ENCODE results near the gene CMTM8.
"Not testable (repeated sequence)": the region's sequence is repeated elsewhere in the genome, so short reads cannot be mapped to it uniquely, and the experiment has no call there.

The CMTM8 gene

DNA sequence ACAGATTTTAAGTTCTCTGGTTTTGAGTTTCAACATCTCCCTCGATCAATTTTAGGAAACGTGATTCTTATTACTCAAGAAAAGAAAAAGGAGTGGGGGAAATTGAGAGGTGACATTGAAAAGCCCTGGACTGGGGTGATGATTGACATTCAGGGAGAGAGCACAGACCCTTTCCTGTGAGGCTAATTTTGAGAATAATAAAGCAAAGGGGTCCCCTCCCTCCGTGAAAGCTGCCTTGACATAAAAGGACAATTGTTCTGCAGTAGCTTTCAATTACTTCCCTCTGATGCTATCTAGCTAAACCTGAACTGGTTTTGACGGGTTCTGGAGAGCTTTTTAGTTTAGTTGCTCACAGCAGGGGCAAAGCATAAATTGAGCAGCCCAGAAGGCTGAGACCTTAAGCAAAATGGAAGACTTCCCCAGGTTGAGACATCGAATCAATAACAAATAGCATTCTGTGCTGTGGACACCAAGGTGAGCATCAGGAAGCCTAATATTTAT is 14.4 kb upstream of the CMTM8 start:
- POLR2A ChIA-PET (ENCODE audit: low non-redundant PET), result no interaction called here
- TF ChIP-seq, protein P1, sequence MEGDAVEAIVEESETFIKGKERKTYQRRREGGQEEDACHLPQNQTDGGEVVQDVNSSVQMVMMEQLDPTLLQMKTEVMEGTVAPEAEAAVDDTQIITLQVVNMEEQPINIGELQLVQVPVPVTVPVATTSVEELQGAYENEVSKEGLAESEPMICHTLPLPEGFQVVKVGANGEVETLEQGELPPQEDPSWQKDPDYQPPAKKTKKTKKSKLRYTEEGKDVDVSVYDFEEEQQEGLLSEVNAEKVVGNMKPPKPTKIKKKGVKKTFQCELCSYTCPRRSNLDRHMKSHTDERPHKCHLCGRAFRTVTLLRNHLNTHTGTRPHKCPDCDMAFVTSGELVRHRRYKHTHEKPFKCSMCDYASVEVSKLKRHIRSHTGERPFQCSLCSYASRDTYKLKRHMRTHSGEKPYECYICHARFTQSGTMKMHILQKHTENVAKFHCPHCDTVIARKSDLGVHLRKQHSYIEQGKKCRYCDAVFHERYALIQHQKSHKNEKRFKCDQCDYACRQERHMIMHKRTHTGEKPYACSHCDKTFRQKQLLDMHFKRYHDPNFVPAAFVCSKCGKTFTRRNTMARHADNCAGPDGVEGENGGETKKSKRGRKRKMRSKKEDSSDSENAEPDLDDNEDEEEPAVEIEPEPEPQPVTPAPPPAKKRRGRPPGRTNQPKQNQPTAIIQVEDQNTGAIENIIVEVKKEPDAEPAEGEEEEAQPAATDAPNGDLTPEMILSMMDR (conservative IDR thresholded peaks at IDR 0.05; ENCODE audit: low read depth), result no peak
- CTCF ChIA-PET, result no interaction called here
- no peak overlapping the region for H3K27ac ChIP-seq
- no peak for DNase-seq (ENCODE audit: low spot score)

DNA sequence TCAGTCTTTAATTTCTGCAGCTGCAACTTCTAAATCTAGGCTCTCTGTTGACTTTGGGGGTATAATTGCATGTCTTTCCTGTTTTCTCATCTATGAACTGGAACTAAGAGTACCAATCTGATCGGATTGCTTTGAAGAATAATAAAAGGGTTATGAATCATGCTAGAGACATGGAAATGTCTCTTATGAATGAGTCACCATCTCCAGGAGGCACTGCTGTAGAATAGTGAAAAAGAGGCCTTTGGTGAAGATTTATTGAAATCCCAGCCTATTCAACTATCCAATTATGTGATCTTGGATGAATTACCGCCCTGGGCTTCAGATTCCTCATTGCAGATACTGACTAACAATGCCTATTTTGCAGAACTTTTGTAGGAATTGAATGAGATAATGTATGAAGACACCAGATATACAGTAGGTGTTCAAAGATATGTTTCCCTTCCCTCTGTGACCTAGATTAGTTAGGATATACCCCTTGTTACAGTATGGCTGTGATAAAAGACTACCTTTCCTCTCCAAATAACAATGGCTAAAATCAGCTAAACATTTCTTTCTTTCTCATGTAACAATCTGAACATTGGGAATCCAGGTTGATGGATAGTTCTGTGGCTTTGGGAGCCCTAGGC is 11.5 kb upstream of the CMTM8 start:
- CTCF ChIA-PET, result no interaction called here
- DNase-seq (ENCODE audit: low spot score), result peak; percentile 68
- POLR2A ChIA-PET (ENCODE audit: low non-redundant PET), result no interaction called here
- H3K27ac ChIP-seq, result no peak overlapping the region; the same call in 1 of the 2 replicates
- TF ChIP-seq, protein P1 (conservative IDR thresholded peaks at IDR 0.05; ENCODE audit: low read depth), result no peak

DNA sequence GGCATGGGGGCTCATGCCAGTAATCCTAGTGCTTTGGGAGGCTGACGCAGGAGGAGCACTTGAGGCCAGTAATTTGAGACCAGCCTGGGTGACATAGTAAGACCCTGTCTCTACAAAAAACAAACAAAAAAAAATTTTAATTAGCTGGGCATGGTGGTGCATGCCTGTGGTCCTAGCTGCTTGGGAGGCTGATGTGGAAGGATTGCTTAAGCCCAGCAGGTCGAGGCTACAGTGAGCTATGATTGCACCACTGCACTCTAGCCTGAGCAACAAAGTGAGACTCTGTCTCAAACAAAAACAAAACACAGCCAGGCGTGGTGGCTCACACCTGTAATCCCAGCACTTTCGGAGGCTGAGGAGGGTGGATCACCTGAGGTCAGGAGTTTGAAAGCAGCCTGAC is 9.7 kb upstream of the CMTM8 start:
- CTCF ChIA-PET, result interaction anchor here (0.6 to 0.7 kb wide), 2 partner anchors 113 to 830 kb away, joined by 3 to 4 read pairs; no protein-coding TSS in a partner anchor
- H3K27ac ChIP-seq; POLR2A ChIA-PET (ENCODE audit: low non-redundant PET); DNase-seq (ENCODE audit: low spot score): not testable (repeated sequence)

DNA sequence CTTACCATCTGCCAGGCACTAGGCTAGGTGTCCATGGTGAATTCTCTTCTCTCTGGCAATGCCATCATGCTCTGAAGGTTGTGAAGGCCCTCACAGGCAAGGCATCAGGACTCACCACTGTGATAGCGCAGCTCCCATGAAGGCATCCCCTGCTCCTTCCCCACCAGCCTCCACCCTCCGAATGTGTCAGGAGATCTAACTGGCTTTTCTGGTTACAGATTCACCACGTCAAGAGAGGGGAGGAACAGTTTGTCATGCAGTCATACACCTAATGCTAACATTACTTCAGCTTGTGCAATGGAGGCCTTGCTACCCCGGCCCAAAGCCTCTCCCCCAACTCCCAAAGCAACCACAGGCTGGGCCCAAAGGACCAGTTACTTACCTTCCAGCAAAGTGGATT is 8.9 kb upstream of the CMTM8 start:
- DNase-seq (ENCODE audit: low spot score), result no peak
- ChIA-PET CTCF (interaction anchor here (0.6 to 0.7 kb wide), 2 partner anchors 529 to 831 kb away, joined by 4 to 5 read pairs; no protein-coding TSS in a partner anchor), POLR2A (ENCODE audit: low non-redundant PET) (no interaction called here)
- TF ChIP-seq, protein P1 (conservative IDR thresholded peaks at IDR 0.05; ENCODE audit: low read depth), result no peak
- no peak overlapping the region for H3K27ac ChIP-seq

DNA sequence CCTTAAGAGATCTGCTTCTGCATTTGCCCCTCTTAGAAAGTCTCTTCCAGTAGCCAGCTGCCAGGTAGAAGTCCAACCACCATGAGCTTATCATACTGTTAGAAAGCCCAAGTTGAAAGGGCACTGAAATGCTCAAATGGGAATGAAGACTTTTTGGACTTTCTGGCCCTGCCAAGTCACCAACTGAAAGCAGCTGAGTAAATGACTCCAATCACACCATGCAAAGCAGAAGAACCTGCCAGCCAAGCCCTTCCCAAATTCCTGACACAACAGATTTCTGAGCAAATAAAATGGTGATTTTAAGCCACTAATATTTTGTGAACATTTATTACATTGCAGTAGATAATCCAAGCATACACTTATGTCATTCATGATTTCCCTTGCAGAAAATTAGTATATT is 2.1 kb upstream of the CMTM8 start:
- H3K27ac ChIP-seq, result no peak overlapping the region
- TF ChIP-seq, protein P1 (conservative IDR thresholded peaks at IDR 0.05; ENCODE audit: low read depth), result no peak
- DNase-seq (ENCODE audit: low spot score), result no peak
- ChIA-PET POLR2A (ENCODE audit: low non-redundant PET) (no interaction called here), CTCF (no interaction called here)

DNA sequence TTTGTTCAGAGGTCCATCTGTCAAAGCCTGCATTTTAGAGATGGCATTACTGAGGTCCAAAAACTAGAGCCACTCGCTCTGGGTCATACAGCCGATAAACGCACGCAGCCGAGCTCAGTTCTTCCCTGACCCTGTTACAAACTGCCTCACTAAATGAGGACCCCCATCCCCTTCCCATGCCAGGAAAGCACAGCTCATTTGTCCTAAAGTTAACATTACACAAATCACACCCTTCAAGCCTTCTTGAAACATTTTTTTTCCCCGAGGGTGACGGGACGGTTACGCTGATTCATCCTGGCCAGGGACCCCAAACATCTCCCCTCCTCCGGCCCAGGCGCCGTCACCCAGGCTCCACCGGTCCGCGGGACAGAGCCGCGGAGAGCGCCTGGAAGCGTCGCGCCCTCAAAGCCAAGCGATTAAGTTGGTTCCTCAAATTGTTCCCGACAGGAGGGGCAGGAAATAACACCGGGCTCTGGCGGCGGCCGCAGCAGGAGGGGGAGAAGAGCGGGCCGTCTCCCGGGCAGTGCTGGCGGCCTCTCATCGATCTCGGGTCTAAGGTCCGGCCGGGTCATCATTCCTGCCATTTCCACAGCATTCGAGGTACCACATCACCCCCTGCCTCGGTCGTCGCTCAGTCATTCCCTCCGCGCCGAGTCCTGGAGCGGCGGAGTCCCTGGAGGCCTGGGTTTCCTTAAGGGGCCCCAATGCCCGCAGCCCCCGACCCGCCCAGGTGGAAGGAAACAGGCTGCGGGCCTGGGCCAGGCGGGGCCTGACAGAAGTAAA is 619 bp upstream of the CMTM8 start:
- DNase-seq (ENCODE audit: low spot score), result no peak
- ChIA-PET POLR2A (ENCODE audit: low non-redundant PET) (no interaction called here), CTCF (no interaction called here)
- H3K27ac ChIP-seq, result no peak overlapping the region
- TF ChIP-seq, protein P1 (conservative IDR thresholded peaks at IDR 0.05; ENCODE audit: low read depth), result no peak
